ENCODE results near the gene SEC63. TPM values are rescaled to one million over a fixed set of nuclear protein-coding genes. Genes with fewer than 3 reads are reported as not detected.
A peak's percentile ranks its signal among the peaks of the same experiment; 100 is the strongest.

Gene SEC63
- total RNA-seq, 2 donors from 2014 or later = 90.7 to 105 TPM

DNA sequence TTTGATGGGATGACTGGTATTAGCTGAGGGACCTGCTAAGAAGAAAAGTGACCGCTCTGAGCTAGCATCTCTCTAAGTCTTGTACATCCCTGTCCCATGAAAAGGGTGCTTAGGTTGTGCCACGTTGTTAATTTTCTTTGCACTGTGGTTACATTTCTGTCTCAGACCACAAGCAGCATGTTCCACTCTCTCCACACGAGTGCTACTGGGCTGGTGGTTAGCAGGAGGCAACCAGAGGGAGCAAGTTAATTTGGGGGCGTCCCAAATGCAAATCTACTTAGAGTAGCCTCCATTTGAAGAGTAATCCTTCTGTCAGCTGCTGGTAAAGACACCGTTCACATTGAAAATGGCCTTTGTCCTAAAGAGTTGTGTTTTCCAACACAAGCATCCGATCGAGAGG is 130.5 kb downstream of the SEC63 start:
- Mint-ChIP-seq H3K36me3 (ENCODE audit: insufficient read depth in 2 of 2) (peaks cover 2% of the 10 kb centered on the region in 2 donors), H3K4me1 (ENCODE audit: low read depth) (peaks cover 58% of the 10 kb centered on the region), H3K9me3 (no peaks in the 10 kb centered on the region), H3K27me3 (ENCODE audit: low read depth) (no peaks in the 10 kb centered on the region), H3K4me3 (no peak overlapping the region), H3K27ac (no peak overlapping the region)
- DNase-seq (peak in 1 of 2 donors; percentile 32), ATAC-seq (replicated peaks in 1 of 2) (no peak)

DNA sequence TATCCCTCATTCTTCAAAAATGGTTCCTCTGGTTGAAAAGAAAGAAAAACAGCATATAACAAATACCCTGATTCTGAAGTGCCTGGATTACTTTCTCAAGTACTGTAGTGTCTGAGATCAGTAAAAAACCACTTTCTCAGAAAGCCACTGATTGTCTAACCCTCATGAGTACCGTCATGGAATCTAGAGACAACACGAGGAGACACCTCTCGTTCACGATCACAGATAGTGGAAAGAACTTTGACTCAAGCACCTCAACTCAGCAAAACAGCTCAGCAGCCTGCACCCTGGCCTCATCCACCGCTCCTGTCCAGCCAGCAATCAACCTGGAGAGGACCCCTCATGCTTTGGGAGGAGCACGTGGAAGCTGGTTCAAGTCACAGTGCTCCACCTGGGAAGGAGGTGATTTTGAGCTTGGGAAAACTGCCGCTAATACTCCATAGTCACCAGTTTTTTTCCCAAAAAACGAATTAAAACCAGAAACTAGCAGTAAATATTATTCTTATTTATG is 134.9 kb downstream of the SEC63 start:
- Mint-ChIP-seq H3K9me3 (no peaks in the 10 kb centered on the region), H3K27me3 (ENCODE audit: low read depth) (no peaks in the 10 kb centered on the region), H3K4me3 (peak overlapping the region; percentile 88 to 92), H3K36me3 (ENCODE audit: insufficient read depth in 2 of 2) (peaks cover 2 to 4% of the 10 kb centered on the region in 2 donors), H3K27ac (peak overlapping the region; percentile 100), H3K4me1 (ENCODE audit: low read depth) (peaks cover 86% of the 10 kb centered on the region)
- ATAC-seq (replicated peaks in 1 of 2) (peak; percentile 61), DNase-seq (peak; percentile 57 to 65)

DNA sequence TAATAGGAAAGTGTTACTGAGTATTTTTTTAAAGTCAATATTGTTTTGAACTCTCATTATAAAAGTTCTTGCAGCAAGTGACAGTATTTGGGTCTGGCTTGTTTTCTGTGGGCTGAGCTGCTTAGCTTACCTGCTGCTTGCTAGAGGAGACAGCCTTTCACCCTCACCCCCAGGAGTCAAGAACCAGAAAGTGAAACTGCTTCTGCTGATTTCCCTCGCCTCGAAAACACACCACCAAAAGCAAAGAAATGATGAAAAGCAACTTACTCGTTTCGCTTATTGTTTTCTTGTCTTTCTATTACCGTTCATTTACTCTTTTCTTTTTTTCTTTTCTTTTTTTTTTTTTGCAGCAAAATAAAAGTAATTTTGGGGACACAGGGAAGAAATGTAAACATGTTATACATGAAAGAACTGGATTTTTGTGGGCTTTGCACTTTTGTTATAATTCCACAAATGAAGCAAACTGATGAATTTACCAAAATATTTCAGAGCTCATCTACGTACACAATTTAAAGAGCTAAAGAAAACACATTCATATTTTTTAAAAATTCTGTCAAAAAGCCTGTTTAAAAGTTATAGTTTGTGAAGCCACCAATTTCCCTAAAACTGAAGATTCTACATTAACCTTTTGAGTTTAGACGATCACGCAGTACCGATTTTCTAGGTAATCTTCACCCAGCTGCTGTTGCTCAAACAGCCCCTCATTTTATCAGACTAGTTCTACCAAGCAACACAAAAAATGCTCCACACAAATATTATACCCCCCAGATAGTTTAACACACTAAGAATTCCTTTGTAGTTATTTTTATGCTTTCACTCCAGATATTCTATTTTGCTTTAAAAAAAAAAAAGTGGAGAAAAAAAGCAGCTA is 135.6 kb downstream of the SEC63 start:
- DNase-seq (peak; percentile 70 to 71), ATAC-seq (replicated peaks in 1 of 2) (peak; percentile 13 to 26)
- Mint-ChIP-seq H3K4me1 (ENCODE audit: low read depth) (peaks cover 87% of the 10 kb centered on the region), H3K27ac (peak overlapping the region; percentile 100), H3K36me3 (ENCODE audit: insufficient read depth in 2 of 2) (peaks cover 2 to 4% of the 10 kb centered on the region in 2 donors), H3K9me3 (no peaks in the 10 kb centered on the region), H3K27me3 (ENCODE audit: low read depth) (no peaks in the 10 kb centered on the region), H3K4me3 (peak overlapping the region; percentile 88 to 92)

DNA sequence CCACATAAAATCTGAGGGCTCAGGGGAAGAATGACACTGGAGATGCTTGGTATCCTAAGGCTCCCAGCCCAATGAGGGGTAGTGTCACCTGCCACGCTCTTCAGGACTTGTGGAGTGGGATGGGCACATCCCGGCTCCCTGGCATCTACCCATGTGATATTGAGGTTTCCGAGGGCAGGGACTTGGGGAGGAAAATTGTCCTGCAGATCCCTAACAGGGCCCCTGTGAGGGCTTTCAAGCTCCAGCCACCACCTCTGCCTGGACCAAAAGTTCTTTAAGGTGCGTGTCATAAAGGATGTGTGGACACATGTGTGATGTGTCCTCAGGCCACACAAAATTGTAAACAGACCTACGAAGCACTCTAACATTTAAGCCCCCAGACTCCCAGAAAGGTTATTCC is 136.4 kb downstream of the SEC63 start:
- Mint-ChIP-seq H3K27ac (peak overlapping the region; percentile 100), H3K4me3 (peak overlapping the region; percentile 88 to 92), H3K9me3 (no peaks in the 10 kb centered on the region), H3K27me3 (ENCODE audit: low read depth) (no peaks in the 10 kb centered on the region), H3K36me3 (ENCODE audit: insufficient read depth in 2 of 2) (peaks cover 2 to 4% of the 10 kb centered on the region in 2 donors), H3K4me1 (ENCODE audit: low read depth) (peaks cover 96% of the 10 kb centered on the region)
- DNase-seq (no peak), ATAC-seq (replicated peaks in 1 of 2) (no peak)

DNA sequence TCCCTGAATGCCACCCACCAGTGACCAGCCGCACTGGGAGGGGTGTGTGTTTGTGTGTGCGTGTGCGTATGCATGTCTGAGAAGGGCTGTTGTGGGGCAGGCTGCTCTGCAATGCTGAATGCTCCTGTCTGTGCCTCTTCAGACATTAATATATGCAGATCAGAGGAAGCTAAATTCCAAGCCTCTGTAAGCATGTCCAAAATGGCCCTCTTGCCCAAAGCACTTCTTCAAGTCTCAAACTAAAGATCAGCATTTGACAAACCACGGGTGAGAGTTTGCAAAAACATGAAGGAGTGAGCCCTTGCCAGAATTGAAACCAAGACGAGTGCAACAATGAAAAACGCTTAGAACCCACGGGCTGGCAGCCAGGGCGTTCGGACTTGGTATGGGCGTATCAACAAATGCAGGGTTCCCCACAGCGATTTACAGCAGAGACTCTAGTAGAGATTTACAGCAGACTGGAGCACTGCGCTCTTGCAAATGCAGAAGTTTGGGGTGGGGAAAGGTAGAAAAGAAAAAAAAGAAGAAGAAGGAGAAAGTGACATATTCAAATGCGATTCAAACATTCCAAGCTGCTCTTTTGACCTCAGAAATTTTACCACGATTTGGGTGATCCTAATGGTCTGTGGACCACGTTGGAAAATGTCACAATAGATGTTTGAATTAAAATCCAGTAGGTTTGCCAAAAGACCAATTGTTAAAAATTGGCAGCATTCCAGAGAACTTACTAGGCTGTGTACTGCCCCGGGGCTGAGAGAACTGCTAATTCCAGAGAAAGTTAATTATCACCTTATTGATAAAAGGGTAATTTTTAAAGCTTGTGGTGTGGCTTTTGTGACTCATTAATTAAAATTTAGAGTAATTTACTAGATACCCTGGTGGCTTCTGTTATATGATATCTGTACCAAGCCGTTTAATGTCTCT is 137.4 kb downstream of the SEC63 start:
- H3K9me3 Mint-ChIP-seq = no peaks in the 10 kb centered on the region
- peaks cover 2 to 4% of the 10 kb centered on the region in 2 donors for H3K36me3 Mint-ChIP-seq (ENCODE audit: insufficient read depth in 2 of 2)
- H3K4me3 Mint-ChIP-seq = peak overlapping the region; percentile 88 to 92
- no peaks in the 10 kb centered on the region for H3K27me3 Mint-ChIP-seq (ENCODE audit: low read depth)
- no peak for ATAC-seq (replicated peaks in 1 of 2)
- peaks cover 98% of the 10 kb centered on the region for H3K4me1 Mint-ChIP-seq (ENCODE audit: low read depth)
- peak; percentile 45 to 49 for DNase-seq
- peak overlapping the region; percentile 100 for H3K27ac Mint-ChIP-seq

DNA sequence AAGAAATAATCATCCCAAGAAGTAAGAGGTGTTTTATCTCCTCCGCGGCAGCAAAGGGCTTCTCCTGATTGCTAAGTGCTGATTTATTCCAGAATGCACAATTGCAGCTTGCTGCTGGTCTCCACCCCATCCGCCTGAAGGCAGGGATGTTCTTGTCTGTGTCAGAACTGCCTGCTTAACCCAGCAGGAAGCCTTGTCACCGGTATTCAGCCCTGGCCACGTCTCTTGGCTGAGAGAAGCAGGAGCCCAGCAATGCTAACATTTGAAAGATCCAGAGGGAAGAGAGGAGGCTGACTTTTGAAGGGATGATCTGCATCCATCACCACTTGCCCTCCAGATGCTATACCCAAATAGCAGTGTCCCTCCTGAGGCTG is 138.1 kb downstream of the SEC63 start:
- DNase-seq (peak; percentile 42 to 49), ATAC-seq (replicated peaks in 1 of 2) (peak in 1 of 2 donors; percentile 17)
- Mint-ChIP-seq H3K9me3 (no peaks in the 10 kb centered on the region), H3K27me3 (ENCODE audit: low read depth) (no peaks in the 10 kb centered on the region), H3K4me3 (peak overlapping the region; percentile 88 to 92), H3K36me3 (ENCODE audit: insufficient read depth in 2 of 2) (peaks cover 2 to 4% of the 10 kb centered on the region in 2 donors), H3K27ac (peak overlapping the region; percentile 84), H3K4me1 (ENCODE audit: low read depth) (peaks cover 97% of the 10 kb centered on the region)

DNA sequence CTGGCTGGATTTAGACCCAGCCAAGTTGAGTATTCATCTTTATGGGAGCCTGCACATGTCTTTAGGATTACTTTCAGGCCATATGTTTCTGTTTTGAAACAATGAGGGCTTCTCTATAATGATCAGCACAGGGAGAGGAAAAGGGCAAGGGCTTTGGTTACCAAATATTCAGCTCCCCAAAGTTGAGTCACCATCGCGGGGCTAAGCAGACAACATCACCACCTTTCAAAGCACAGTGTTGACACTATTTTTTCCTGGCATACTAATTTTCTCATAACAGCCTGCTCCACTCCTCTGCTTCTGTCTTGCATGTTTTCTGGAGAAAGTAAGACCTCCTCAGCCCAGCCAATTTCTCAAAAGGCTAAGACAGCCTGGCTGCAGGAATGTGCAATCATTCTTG is 138.8 kb downstream of the SEC63 start:
- Mint-ChIP-seq H3K27me3 (ENCODE audit: low read depth) (no peaks in the 10 kb centered on the region), H3K36me3 (ENCODE audit: insufficient read depth in 2 of 2) (peaks cover 2 to 4% of the 10 kb centered on the region in 2 donors), H3K27ac (peak overlapping the region; percentile 84), H3K4me1 (ENCODE audit: low read depth) (peaks cover 94% of the 10 kb centered on the region), H3K4me3 (peak overlapping the region; percentile 88 to 92), H3K9me3 (no peaks in the 10 kb centered on the region)
- ATAC-seq (replicated peaks in 1 of 2) (no peak), DNase-seq (peak in 1 of 2 donors; percentile 56)

DNA sequence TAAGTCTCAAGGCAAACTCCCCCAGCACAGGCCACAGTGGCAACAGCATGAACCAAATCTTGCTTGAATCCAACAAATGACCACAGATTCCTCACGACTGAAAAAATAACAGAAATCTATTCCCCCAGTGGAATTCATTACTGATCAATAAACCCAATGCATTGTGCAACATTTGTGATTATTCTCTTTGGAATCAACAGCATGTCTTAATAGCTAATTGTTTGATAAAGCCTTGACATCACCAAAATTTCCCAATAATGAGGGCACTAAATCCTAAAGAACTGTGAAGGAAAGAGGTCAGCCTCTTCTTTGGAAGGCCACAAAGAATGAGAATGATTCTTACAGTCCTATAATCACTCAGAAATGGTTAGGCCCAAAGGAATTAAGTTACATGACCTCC is 139.7 kb downstream of the SEC63 start:
- H3K27ac Mint-ChIP-seq = peak overlapping the region; percentile 84
- H3K36me3 Mint-ChIP-seq (ENCODE audit: insufficient read depth in 2 of 2) = peaks cover 2 to 4% of the 10 kb centered on the region in 2 donors
- no peak for DNase-seq
- ATAC-seq (replicated peaks in 1 of 2) = no peak
- H3K9me3 Mint-ChIP-seq = no peaks in the 10 kb centered on the region
- H3K27me3 Mint-ChIP-seq (ENCODE audit: low read depth) = no peaks in the 10 kb centered on the region
- H3K4me3 Mint-ChIP-seq = peak overlapping the region; percentile 88 to 92
- H3K4me1 Mint-ChIP-seq (ENCODE audit: low read depth) = peaks cover 85% of the 10 kb centered on the region

DNA sequence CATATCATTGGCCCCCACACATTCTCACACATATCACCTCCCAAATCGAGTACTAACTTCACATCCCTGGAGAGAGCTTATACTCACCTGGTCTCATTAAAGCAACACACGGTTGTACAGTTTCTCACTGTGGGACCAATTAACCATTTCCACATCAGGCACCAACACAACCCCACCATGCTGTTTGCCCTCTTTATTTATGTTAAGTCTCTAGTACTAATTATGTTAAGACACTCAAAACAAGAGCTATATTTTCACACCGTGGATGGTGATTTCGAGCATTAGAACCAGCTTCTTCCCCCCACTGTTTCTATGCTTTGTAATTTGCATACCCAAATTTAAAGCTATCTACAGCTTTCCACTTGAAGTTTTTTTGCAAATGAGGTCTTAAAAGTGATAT is 140.2 kb downstream of the SEC63 start:
- peaks cover 80% of the 10 kb centered on the region for H3K4me1 Mint-ChIP-seq (ENCODE audit: low read depth)
- ATAC-seq (replicated peaks in 1 of 2) (peak; percentile 20 to 24), DNase-seq (no peak)
- no peaks in the 10 kb centered on the region for H3K9me3 Mint-ChIP-seq
- H3K4me3 Mint-ChIP-seq = peak overlapping the region; percentile 88 to 92
- peak overlapping the region; percentile 76 for H3K27ac Mint-ChIP-seq
- no peaks in the 10 kb centered on the region for H3K27me3 Mint-ChIP-seq (ENCODE audit: low read depth)
- H3K36me3 Mint-ChIP-seq (ENCODE audit: insufficient read depth in 2 of 2) = peaks cover 0 to 2% of the 10 kb centered on the region in 2 donors

Other genes with a start within 250 kb of the SEC63 start
- gene SCML4, start 133.9 kb downstream of the SEC63 start, total RNA-seq = 10 to 100 TPM in 1 of 2 donors, 1 to 10 TPM in 1; 9.7 to 13.9 TPM
- 10 to 100 TPM; 13.0 to 19.6 TPM for gene OSTM1, start 116.5 kb upstream of the SEC63 start, total RNA-seq
- not detected for gene NR2E1, start 207.8 kb upstream of the SEC63 start, total RNA-seq

Data from activated T-cell treated with anti-CD3 and anti-CD28 coated beads, Interleukin-2, amount 50 U/mL, for 72 hours (primary cell).